ENCODE data around the gene DVL1.

The DVL1 gene

GRCh38 chr1:1341549-1342021 is 7.6 kb downstream of the DVL1 start:
- DNase-seq (ENCODE audit: extremely low read depth, low read depth), result no peak
- TF ChIP-seq CTCF (IDR thresholded peaks at IDR 0.05; ENCODE audit: low read depth, low read length, missing control alignments), result no peak
- H3K4me3 ChIP-seq (replicated peaks; ENCODE audit: low read depth, low read length), result no peak overlapping the region

GRCh38 chr1:1340791-1341548 is 8.2 kb downstream of the DVL1 start:
- H3K4me3 ChIP-seq (replicated peaks; ENCODE audit: low read depth, low read length), result no peak overlapping the region
- no peak for TF ChIP-seq CTCF (IDR thresholded peaks at IDR 0.05; ENCODE audit: low read depth, low read length, missing control alignments)
- no peak for DNase-seq (ENCODE audit: extremely low read depth, low read depth)

GRCh38 chr1:1340185-1340584 is 9.0 kb downstream of the DVL1 start:
- DNase-seq (ENCODE audit: extremely low read depth, low read depth), result no peak
- H3K4me3 ChIP-seq (replicated peaks; ENCODE audit: low read depth, low read length), result no peak overlapping the region
- TF ChIP-seq CTCF (IDR thresholded peaks at IDR 0.05; ENCODE audit: low read depth, low read length, missing control alignments), result no peak

GRCh38 chr1:1338278-1338677 is 10.9 kb downstream of the DVL1 start:
- DNase-seq (ENCODE audit: extremely low read depth, low read depth), result no peak
- TF ChIP-seq CTCF (IDR thresholded peaks at IDR 0.05; ENCODE audit: low read depth, low read length, missing control alignments), result no peak
- H3K4me3 ChIP-seq (replicated peaks; ENCODE audit: low read depth, low read length), result no peak overlapping the region

- DNase-seq (ENCODE audit: extremely low read depth, low read depth), result no peak
Observed at GRCh38 chr1:1337793-1338147, 11.4 kb downstream of the DVL1 start.

GRCh38 chr1:1336931-1337792 is 12.1 kb downstream of the DVL1 start:
- DNase-seq (ENCODE audit: extremely low read depth, low read depth), result no peak
- TF ChIP-seq CTCF (IDR thresholded peaks at IDR 0.05; ENCODE audit: low read depth, low read length, missing control alignments), result no peak
- no peak overlapping the region for H3K4me3 ChIP-seq (replicated peaks; ENCODE audit: low read depth, low read length)

More at GRCh38 chr1:1337793-1338147, 11.4 kb downstream of the DVL1 start:
- H3K4me3 ChIP-seq (replicated peaks; ENCODE audit: low read depth, low read length), result no peak overlapping the region
- no peak for TF ChIP-seq CTCF (IDR thresholded peaks at IDR 0.05; ENCODE audit: low read depth, low read length, missing control alignments)

Data from HFF-Myc (cell line).